Activated CD8-positive, alpha-beta T cell treated with anti-CD3 and anti-CD28 coated beads for 36 hours (primary cell): Measurements from ENCODE around the gene EEF2K. TPM values are rescaled to one million over a fixed set of nuclear protein-coding genes. Genes with fewer than 3 reads are reported as not detected.
A peak's percentile ranks its signal among the peaks of the same experiment; 100 is the strongest.

Source experiments
- ATAC-seq: fragments of 200-7000 bp; cut with Tn5 transposase; one replicate; pipeline ENCODE4 v1.10.0; 2021; ENCODE audit warnings: mild to moderate bottlenecking, moderate library complexity
- CTCF ChIA-PET: fragments of 350-600 bp; sonication (Branson Sonifier 250); formaldehyde crosslinking; loops from one replicate; lab custom pipeline; 2021; ENCODE audit warnings: antibody characterized with exemption; lab: Charles Lee
- POLR2A ChIA-PET: fragments of 350-600 bp; sonication (Branson Sonifier 250); formaldehyde crosslinking; loops from one replicate; lab custom pipeline; 2021; ENCODE audit warnings: antibody characterized with exemption; lab: Charles Lee
- DNase-seq: peaks from one replicate; pipeline ENCODE4 v3.0.0-alpha.2; 2020
- H3K27ac Mint-ChIP-seq: one replicate; pipeline ENCODE4 v1.8.0; 2021; ENCODE audit warnings: mild to moderate bottlenecking, mixed read lengths
- H3K27me3 Mint-ChIP-seq: one replicate; pipeline ENCODE4 v1.8.0; 2021; ENCODE audit warnings: mixed read lengths
- H3K36me3 Mint-ChIP-seq: one replicate; pipeline ENCODE4 v1.8.0; 2021; ENCODE audit warnings: low read depth, mixed read lengths
- H3K4me1 Mint-ChIP-seq: one replicate; pipeline ENCODE4 v1.8.0; 2021; ENCODE audit warnings: low read depth, mixed read lengths
- H3K4me3 Mint-ChIP-seq: one replicate; pipeline ENCODE4 v1.8.0; 2021; ENCODE audit warnings: mild to moderate bottlenecking, moderate library complexity, mixed read lengths
- H3K9me3 Mint-ChIP-seq: one replicate; pipeline ENCODE4 v1.8.0; 2021; ENCODE audit warnings: mixed read lengths
- CTCF ChIP-seq: fragments of 200-600 bp; IDR thresholded peaks from one replicate; pipeline ENCODE4 v1.8.0; 2022; ENCODE audit warnings: antibody characterized with exemption, mild to moderate bottlenecking
- intact Hi-C: fragments of 100-400 bp; cut with micrococcal nuclease; formaldehyde crosslinking; loops from one replicate; pipeline ENCODE4 v1.10.0; 2022
- total RNA-seq, 2 experiments: library from RNA; stranded (reverse); gene quantifications; one replicate each; pipeline ENCODE4 v1.2.3, GENCODE V29; 2021

EEF2K gene
- 10 to 100 TPM; 28.6 to 31.2 TPM for total RNA-seq

GRCh38 chr16:22206013-22206841 lies at the start of gene EEF2K:
TSS of gene EEF2K (plus strand) at chr16:22206278. CDS start at chr16:22225730, 19,452 bp downstream.
- ChIA-PET CTCF (interaction anchor here (0.7 to 6.7 kb wide), 7 partner anchors 11 to 155 kb away, joined by 3 to 41 read pairs (median 11); partner anchors contain the start of gene POLR3E), POLR2A (interaction anchor here (1.1 to 9.6 kb wide), 7 partner anchors 8 to 253 kb away, joined by 3 to 113 read pairs (median 12); partner anchors contain the start of genes POLR3E and UQCRC2)
- Mint-ChIP-seq H3K4me1 (peaks cover 40% of the 10 kb centered on the region), H3K4me3 (peak within 1 kb of the TSS; percentile 97), H3K9me3 (no peaks in the 10 kb centered on the region), H3K36me3 (peaks cover 26% of the 10 kb centered on the region), H3K27ac (peak within 1 kb of the TSS; percentile 96), H3K27me3 (no peaks in the 10 kb centered on the region)
- TF ChIP-seq CTCF = peak; percentile 59
- ATAC-seq (peak; percentile 80), DNase-seq (peak; percentile 93)
- intact Hi-C loops = no loop called here

- peaks cover 13% of the 10 kb centered on the region for H3K27me3 Mint-ChIP-seq
- POLR2A ChIA-PET = no interaction called here
These were observed 44.7 kb upstream of the EEF2K start for GRCh38 chr16:22161401-22161800.

GRCh38 chr16:22161999-22162655 lies 44.0 kb upstream of the EEF2K start, which contains the start of gene SDR42E2:
TSS of gene SDR42E2 (plus strand) at chr16:22162506. CDS start at chr16:22165583, 3,077 bp downstream.
- H3K4me1 Mint-ChIP-seq = peaks cover 2% of the 10 kb centered on the region
- POLR2A ChIA-PET = no interaction called here
- peak; percentile 80 for ATAC-seq
- intact Hi-C loops = no loop called here
- peak within 1 kb of the TSS; percentile 33 for H3K4me3 Mint-ChIP-seq
- CTCF ChIA-PET = interaction anchor here (1.3 to 2.6 kb wide), 3 partner anchors 18 to 84 kb away, joined by 3 to 9 read pairs (median 7); no protein-coding TSS in a partner anchor
- H3K9me3 Mint-ChIP-seq = no peaks in the 10 kb centered on the region
- H3K36me3 Mint-ChIP-seq = no peaks in the 10 kb centered on the region
- H3K27me3 Mint-ChIP-seq = peaks cover 13% of the 10 kb centered on the region
- peak; percentile 42 for DNase-seq
- H3K27ac Mint-ChIP-seq = no peak within 1 kb of the TSS
- no peak for TF ChIP-seq CTCF

More at GRCh38 chr16:22161401-22161800, 44.7 kb upstream of the EEF2K start:
- CTCF ChIA-PET = interaction anchor here (1.3 to 2.6 kb wide), 3 partner anchors 17 to 84 kb away, joined by 3 to 9 read pairs (median 7); no protein-coding TSS in a partner anchor
- Mint-ChIP-seq H3K27ac (no peak overlapping the region), H3K4me1 (peaks cover 2% of the 10 kb centered on the region), H3K36me3 (no peaks in the 10 kb centered on the region), H3K4me3 (no peak overlapping the region), H3K9me3 (no peaks in the 10 kb centered on the region)
- ATAC-seq = no peak
- intact Hi-C loops = no loop called here
- no peak for TF ChIP-seq CTCF
- no peak for DNase-seq

- no peaks in the 10 kb centered on the region for H3K9me3 Mint-ChIP-seq
- ChIA-PET CTCF (interaction anchor here (2.6 kb wide), 1 partner anchor 21 kb away, joined by 9 read pairs; no protein-coding TSS in a partner anchor), POLR2A (no interaction called here)
- H3K36me3 Mint-ChIP-seq = no peaks in the 10 kb centered on the region
- H3K4me1 Mint-ChIP-seq = peaks cover 2% of the 10 kb centered on the region
- H3K27ac Mint-ChIP-seq = no peak overlapping the region
- peaks cover 13% of the 10 kb centered on the region for H3K27me3 Mint-ChIP-seq
- no peak for TF ChIP-seq CTCF
- H3K4me3 Mint-ChIP-seq = peak overlapping the region; percentile 33
- intact Hi-C loops = no loop called here
- ATAC-seq (no peak), DNase-seq (no peak)
These were observed 43.4 kb upstream of the EEF2K start for GRCh38 chr16:22162656-22163009.
